OCI-LY1 (cell line): ENCODE data around the gene HDAC1.
"Not testable (repeated sequence)": the region's sequence is repeated elsewhere in the genome, so short reads cannot be mapped to it uniquely, and the experiment has no call there.

Source experiments
- EZH2 ChIP-seq: fragments of 200-600 bp; sonication (generic), shearing (Covaris generic); IDR thresholded peaks from 2 replicates; pipeline ENCODE4 v1.8.0; 2017; ENCODE audit warnings: borderline replicate concordance, mixed run types, mild to moderate bottlenecking, antibody characterized with exemption, low read length, moderate library complexity, mixed read lengths
- TF ChIP-seq, protein P1 (sequence below): fragments of 200-600 bp; sonication (generic), shearing (Covaris generic); IDR thresholded peaks from 2 replicates; pipeline ENCODE4 v1.5.1; 2017; ENCODE audit warnings: mild to moderate bottlenecking, antibody characterized with exemption, low read length, moderate library complexity, mixed read lengths

DNA sequence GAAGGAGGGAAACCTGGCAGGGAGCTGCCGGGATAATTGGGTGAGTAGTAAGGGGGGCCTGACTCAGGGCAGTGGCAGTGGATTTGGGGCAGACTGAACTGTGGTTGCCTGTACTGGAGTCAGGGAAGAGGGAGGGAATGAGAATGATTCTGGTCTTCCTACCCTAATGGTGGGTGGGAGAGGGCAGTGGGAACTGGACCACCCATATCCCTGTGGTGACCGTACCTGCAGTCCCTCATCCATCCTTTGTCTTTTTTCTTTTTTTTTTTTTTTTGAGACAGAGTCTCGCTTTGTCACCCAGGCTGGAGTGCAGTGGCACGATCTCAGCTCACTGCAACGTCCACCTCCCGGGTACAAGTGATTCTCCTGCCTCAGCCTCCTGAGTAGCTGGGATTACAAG is 63.9 kb downstream of the HDAC1 start:
- TF ChIP-seq, protein P1, sequence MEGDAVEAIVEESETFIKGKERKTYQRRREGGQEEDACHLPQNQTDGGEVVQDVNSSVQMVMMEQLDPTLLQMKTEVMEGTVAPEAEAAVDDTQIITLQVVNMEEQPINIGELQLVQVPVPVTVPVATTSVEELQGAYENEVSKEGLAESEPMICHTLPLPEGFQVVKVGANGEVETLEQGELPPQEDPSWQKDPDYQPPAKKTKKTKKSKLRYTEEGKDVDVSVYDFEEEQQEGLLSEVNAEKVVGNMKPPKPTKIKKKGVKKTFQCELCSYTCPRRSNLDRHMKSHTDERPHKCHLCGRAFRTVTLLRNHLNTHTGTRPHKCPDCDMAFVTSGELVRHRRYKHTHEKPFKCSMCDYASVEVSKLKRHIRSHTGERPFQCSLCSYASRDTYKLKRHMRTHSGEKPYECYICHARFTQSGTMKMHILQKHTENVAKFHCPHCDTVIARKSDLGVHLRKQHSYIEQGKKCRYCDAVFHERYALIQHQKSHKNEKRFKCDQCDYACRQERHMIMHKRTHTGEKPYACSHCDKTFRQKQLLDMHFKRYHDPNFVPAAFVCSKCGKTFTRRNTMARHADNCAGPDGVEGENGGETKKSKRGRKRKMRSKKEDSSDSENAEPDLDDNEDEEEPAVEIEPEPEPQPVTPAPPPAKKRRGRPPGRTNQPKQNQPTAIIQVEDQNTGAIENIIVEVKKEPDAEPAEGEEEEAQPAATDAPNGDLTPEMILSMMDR = not testable (repeated sequence)
- TF ChIP-seq EZH2 = not testable (repeated sequence)
